IPS DF 6.9 (cell line): Measurements from ENCODE around the gene ENTR1.

Source experiments
- DNase-seq: peaks from one replicate; pipeline ENCODE4 v3.0.0-alpha.2; 2013; ENCODE audit warnings: low read depth, low spot score
- H3K27ac ChIP-seq: one replicate; pipeline ENCODE4 v1.5.1; 2013; ENCODE audit warnings: low read length, control low read depth
- H3K27me3 ChIP-seq: 2 replicates; pipeline ENCODE4 v1.6.1; 2013; ENCODE audit warnings: mild to moderate bottlenecking, low read length; ENCODE audit not compliant: control insufficient read depth, insufficient read depth
- H3K36me3 ChIP-seq: 2 replicates; pipeline ENCODE4 v1.6.1; 2013; ENCODE audit warnings: low read length; ENCODE audit not compliant: control insufficient read depth, insufficient read depth
- H3K4me1 ChIP-seq: 2 replicates; pipeline ENCODE4 v1.6.1; 2013; ENCODE audit warnings: low read length; ENCODE audit not compliant: control insufficient read depth, insufficient read depth
- H3K4me3 ChIP-seq: 2 replicates; pipeline ENCODE4 v1.5.1; 2013; ENCODE audit warnings: mild to moderate bottlenecking, low read length
- H3K9me3 ChIP-seq: 2 replicates; pipeline ENCODE4 v1.6.1; 2013; ENCODE audit warnings: low read length, inconsistent platforms; ENCODE audit not compliant: control insufficient read depth, insufficient read depth
- WGBS: extraction: QIAGEN DNeasy Blood & Tissue Kit; methylation state at CpG from one replicate; pipeline ENCODE4 v1.1.7; 2013; ENCODE audit warnings: mixed read lengths, missing lambda C conversion rate; ENCODE audit not compliant: insufficient read length, insufficient coverage; 5-methylcytosine and 5-hydroxymethylcytosine counted together

ENTR1 gene

GRCh38 chr9:136352682-136353081, 57.7 kb downstream of the ENTR1 start:
- Histone ChIP-seq H3K27me3 (no peaks in the 10 kb centered on the region), H3K36me3 (no peaks in the 10 kb centered on the region; the same call in 1 of the 2 replicates), H3K4me1 (peaks cover 2% of the 10 kb centered on the region; the same call in 1 of the 2 replicates), H3K27ac (no peak overlapping the region), H3K4me3 (no peak overlapping the region), H3K9me3 (no peaks in the 10 kb centered on the region)
- no CpG with 5 or more reads among the region's 16 CpGs for WGBS
- DNase-seq: no peak
